ENCODE results near the gene TEX2.
A peak's percentile ranks its signal among the peaks of the same experiment; 100 is the strongest.

The TEX2 gene

GRCh38 chr17:64264891-64265290 is 1.8 kb upstream of the TEX2 start:
- Histone ChIP-seq H3K27ac (replicated peaks) (no peak overlapping the region), H3K4me3 (replicated peaks; ENCODE audit: insufficient read depth, low read length) (no peak overlapping the region), H3K27me3 (ENCODE audit: insufficient read depth, poor library complexity, severe bottlenecking) (no peaks in the 10 kb centered on the region)
- DNase-seq (ENCODE audit: low read depth in 1 of 2, low spot score in 1 of 2), result no peak
- TF ChIP-seq, protein P1, sequence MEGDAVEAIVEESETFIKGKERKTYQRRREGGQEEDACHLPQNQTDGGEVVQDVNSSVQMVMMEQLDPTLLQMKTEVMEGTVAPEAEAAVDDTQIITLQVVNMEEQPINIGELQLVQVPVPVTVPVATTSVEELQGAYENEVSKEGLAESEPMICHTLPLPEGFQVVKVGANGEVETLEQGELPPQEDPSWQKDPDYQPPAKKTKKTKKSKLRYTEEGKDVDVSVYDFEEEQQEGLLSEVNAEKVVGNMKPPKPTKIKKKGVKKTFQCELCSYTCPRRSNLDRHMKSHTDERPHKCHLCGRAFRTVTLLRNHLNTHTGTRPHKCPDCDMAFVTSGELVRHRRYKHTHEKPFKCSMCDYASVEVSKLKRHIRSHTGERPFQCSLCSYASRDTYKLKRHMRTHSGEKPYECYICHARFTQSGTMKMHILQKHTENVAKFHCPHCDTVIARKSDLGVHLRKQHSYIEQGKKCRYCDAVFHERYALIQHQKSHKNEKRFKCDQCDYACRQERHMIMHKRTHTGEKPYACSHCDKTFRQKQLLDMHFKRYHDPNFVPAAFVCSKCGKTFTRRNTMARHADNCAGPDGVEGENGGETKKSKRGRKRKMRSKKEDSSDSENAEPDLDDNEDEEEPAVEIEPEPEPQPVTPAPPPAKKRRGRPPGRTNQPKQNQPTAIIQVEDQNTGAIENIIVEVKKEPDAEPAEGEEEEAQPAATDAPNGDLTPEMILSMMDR (IDR thresholded peaks at IDR 0.05; ENCODE audit: insufficient read depth, low read length), result no peak
- TF ChIP-seq, protein P2, sequence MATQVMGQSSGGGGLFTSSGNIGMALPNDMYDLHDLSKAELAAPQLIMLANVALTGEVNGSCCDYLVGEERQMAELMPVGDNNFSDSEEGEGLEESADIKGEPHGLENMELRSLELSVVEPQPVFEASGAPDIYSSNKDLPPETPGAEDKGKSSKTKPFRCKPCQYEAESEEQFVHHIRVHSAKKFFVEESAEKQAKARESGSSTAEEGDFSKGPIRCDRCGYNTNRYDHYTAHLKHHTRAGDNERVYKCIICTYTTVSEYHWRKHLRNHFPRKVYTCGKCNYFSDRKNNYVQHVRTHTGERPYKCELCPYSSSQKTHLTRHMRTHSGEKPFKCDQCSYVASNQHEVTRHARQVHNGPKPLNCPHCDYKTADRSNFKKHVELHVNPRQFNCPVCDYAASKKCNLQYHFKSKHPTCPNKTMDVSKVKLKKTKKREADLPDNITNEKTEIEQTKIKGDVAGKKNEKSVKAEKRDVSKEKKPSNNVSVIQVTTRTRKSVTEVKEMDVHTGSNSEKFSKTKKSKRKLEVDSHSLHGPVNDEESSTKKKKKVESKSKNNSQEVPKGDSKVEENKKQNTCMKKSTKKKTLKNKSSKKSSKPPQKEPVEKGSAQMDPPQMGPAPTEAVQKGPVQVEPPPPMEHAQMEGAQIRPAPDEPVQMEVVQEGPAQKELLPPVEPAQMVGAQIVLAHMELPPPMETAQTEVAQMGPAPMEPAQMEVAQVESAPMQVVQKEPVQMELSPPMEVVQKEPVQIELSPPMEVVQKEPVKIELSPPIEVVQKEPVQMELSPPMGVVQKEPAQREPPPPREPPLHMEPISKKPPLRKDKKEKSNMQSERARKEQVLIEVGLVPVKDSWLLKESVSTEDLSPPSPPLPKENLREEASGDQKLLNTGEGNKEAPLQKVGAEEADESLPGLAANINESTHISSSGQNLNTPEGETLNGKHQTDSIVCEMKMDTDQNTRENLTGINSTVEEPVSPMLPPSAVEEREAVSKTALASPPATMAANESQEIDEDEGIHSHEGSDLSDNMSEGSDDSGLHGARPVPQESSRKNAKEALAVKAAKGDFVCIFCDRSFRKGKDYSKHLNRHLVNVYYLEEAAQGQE (IDR thresholded peaks at IDR 0.05; ENCODE audit: insufficient replicate concordance, low read depth), result no peak
- no peak for TF ChIP-seq SPI1 (IDR thresholded peaks at IDR 0.05; ENCODE audit: borderline replicate concordance, low read depth)

DNA sequence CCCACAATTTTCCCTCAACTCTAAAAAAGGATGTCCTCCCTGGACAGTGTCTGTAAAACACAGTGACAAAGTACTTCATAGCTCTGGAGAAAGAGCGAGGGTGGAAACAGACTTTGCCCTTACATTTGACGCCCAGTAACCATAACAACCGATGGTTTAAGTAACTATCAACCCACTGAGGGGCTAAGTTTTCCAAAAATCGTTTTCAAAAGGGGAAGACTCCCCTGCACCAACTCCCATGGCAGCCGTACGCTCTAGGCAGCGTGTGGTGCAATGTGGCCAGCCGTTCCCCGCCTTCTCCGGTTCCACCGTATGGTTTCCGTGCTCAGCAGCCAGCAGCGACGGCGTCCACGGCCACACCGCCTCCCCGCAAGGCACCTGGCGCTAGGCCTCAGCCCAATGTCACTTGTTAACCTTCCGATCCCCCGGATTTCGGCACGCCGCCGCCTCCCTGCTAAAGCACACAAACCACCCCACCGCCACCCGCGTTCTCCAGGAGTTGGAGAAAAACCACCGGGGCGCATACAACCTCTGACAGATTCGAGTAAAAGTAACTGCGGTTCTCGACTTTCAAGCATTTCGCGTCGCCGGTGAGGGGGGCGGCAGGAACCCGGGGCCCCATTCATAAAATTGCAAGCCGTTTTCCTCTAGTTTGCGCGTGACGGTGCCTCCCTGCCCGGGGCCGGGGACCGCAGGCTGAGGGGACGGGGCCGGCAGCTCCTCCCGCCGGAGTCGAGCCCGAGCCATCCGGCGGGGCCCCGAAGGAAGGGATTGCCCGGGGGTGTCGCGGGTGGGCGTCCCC is 661 bp downstream of the TEX2 start:
- peak; percentile 60; the same call in 1 of the 2 replicates for TF ChIP-seq POLR2AphosphoS5 (IDR thresholded peaks at IDR 0.05; ENCODE audit: low read depth)
- TF ChIP-seq, protein P1 (IDR thresholded peaks at IDR 0.05; ENCODE audit: insufficient read depth, low read length), result no peak
- peak overlapping the region; percentile 88 for H3K4me3 ChIP-seq (replicated peaks; ENCODE audit: insufficient read depth, low read length)
- peak overlapping the region; percentile 80 for H3K27ac ChIP-seq (replicated peaks)
- no peaks in the 10 kb centered on the region for H3K27me3 ChIP-seq (ENCODE audit: insufficient read depth, poor library complexity, severe bottlenecking)
- DNase-seq (ENCODE audit: low read depth in 1 of 2, low spot score in 1 of 2), result peak in 1 of 2 experiments; percentile 55

GRCh38 chr17:64261417-64262145 is 1.5 kb downstream of the TEX2 start:
- Histone ChIP-seq H3K27me3 (ENCODE audit: insufficient read depth, poor library complexity, severe bottlenecking) (no peaks in the 10 kb centered on the region), H3K4me3 (replicated peaks; ENCODE audit: insufficient read depth, low read length) (peak overlapping the region; percentile 88), H3K27ac (replicated peaks) (peak overlapping the region; percentile 80)
- no peak for DNase-seq (ENCODE audit: low read depth in 1 of 2, low spot score in 1 of 2)
- TF ChIP-seq, protein P2 (IDR thresholded peaks at IDR 0.05; ENCODE audit: insufficient replicate concordance, low read depth), result no peak
- no peak for TF ChIP-seq SPI1 (IDR thresholded peaks at IDR 0.05; ENCODE audit: borderline replicate concordance, low read depth)
- TF ChIP-seq POLR2AphosphoS5 (IDR thresholded peaks at IDR 0.05; ENCODE audit: low read depth), result no peak
- TF ChIP-seq GABPA (IDR thresholded peaks at IDR 0.05; ENCODE audit: low read depth), result no peak
- TF ChIP-seq, protein P1 (IDR thresholded peaks at IDR 0.05; ENCODE audit: insufficient read depth, low read length), result no peak

Data from HL-60 (cell line).